ENCODE results near the gene KATNAL1. TPM values are rescaled to one million over a fixed set of nuclear protein-coding genes. Genes with fewer than 3 reads are reported as not detected.
"Not testable (repeated sequence)": the region's sequence is repeated elsewhere in the genome, so short reads cannot be mapped to it uniquely, and the experiment has no call there.

Gene KATNAL1
- total RNA-seq, 2 experiments from 2014 or later = 8.6 to 9.0 TPM

GRCh38 chr13:30276178-30276577, 31.2 kb downstream of the KATNAL1 start:
- H3K27ac Mint-ChIP-seq = no peak overlapping the region
- intact Hi-C loops (cut with micrococcal nuclease) = no loop called here
- TF ChIP-seq CTCF (IDR thresholded peaks at IDR 0.05) = no peak
- H3K9me3 Mint-ChIP-seq = peaks cover 3% of the 10 kb centered on the region
- H3K4me3 Mint-ChIP-seq = no peak overlapping the region
- DNase-seq (no peak), ATAC-seq (no peak)
- H3K27me3 Mint-ChIP-seq = no peaks in the 10 kb centered on the region
- H3K4me1 Mint-ChIP-seq (ENCODE audit: low read depth) = peaks cover 9% of the 10 kb centered on the region
- ChIA-PET CTCF (interaction anchor here (0.9 to 1.4 kb wide), 3 partner anchors 26 to 144 kb away, joined by 3 to 5 read pairs (median 3); no protein-coding TSS in a partner anchor), POLR2A (interaction anchor here (0.5 kb wide), 1 partner anchor 292 kb away, joined by 3 read pairs; no protein-coding TSS in a partner anchor)
- H3K36me3 Mint-ChIP-seq (ENCODE audit: low read depth) = peaks cover 10% of the 10 kb centered on the region

- peaks cover 6% of the 10 kb centered on the region for H3K36me3 Mint-ChIP-seq (ENCODE audit: low read depth)
- H3K27ac Mint-ChIP-seq = no peak overlapping the region
- H3K9me3 Mint-ChIP-seq = peaks cover 3% of the 10 kb centered on the region
- no peak overlapping the region for H3K4me3 Mint-ChIP-seq
- intact Hi-C loops (cut with micrococcal nuclease) = no loop called here
- ChIA-PET POLR2A (no interaction called here), CTCF (no interaction called here)
- no peaks in the 10 kb centered on the region for H3K27me3 Mint-ChIP-seq
- ATAC-seq (no peak), DNase-seq (no peak)
- no peak for TF ChIP-seq CTCF (IDR thresholded peaks at IDR 0.05)
- peaks cover 9% of the 10 kb centered on the region for H3K4me1 Mint-ChIP-seq (ENCODE audit: low read depth)
Observed at GRCh38 chr13:30274083-30274482, 33.3 kb downstream of the KATNAL1 start.

GRCh38 chr13:30270035-30270434, 37.3 kb downstream of the KATNAL1 start:
- DNase-seq; H3K27ac Mint-ChIP-seq; H3K36me3 Mint-ChIP-seq (ENCODE audit: low read depth); H3K4me3 Mint-ChIP-seq; POLR2A ChIA-PET; H3K4me1 Mint-ChIP-seq (ENCODE audit: low read depth); CTCF ChIA-PET; H3K9me3 Mint-ChIP-seq; H3K27me3 Mint-ChIP-seq; ATAC-seq; intact Hi-C loops (cut with micrococcal nuclease): not testable (repeated sequence)

GRCh38 chr13:30268673-30269072, 38.7 kb downstream of the KATNAL1 start:
- H3K4me1 Mint-ChIP-seq (ENCODE audit: low read depth) = no peaks in the 10 kb centered on the region
- no peak for TF ChIP-seq CTCF (IDR thresholded peaks at IDR 0.05)
- intact Hi-C loops (cut with micrococcal nuclease) = no loop called here
- no peaks in the 10 kb centered on the region for H3K36me3 Mint-ChIP-seq (ENCODE audit: low read depth)
- no peaks in the 10 kb centered on the region for H3K27me3 Mint-ChIP-seq
- no peak overlapping the region for H3K4me3 Mint-ChIP-seq
- no peak overlapping the region for H3K27ac Mint-ChIP-seq
- H3K9me3 Mint-ChIP-seq = no peaks in the 10 kb centered on the region
- DNase-seq = no peak
- POLR2A ChIA-PET = no interaction called here
- no peak for ATAC-seq
- CTCF ChIA-PET = no interaction called here

GRCh38 chr13:30266756-30267155, 40.6 kb downstream of the KATNAL1 start:
- Mint-ChIP-seq H3K27ac (no peak overlapping the region), H3K27me3 (no peaks in the 10 kb centered on the region), H3K36me3 (ENCODE audit: low read depth) (no peaks in the 10 kb centered on the region), H3K4me1 (ENCODE audit: low read depth) (no peaks in the 10 kb centered on the region), H3K9me3 (no peaks in the 10 kb centered on the region), H3K4me3 (no peak overlapping the region)
- no peak for TF ChIP-seq CTCF (IDR thresholded peaks at IDR 0.05)
- POLR2A ChIA-PET = no interaction called here
- intact Hi-C loops (cut with micrococcal nuclease) = no loop called here
- CTCF ChIA-PET = no interaction called here
- ATAC-seq (no peak), DNase-seq (no peak)

- ATAC-seq; H3K36me3 Mint-ChIP-seq (ENCODE audit: low read depth); POLR2A ChIA-PET; DNase-seq; intact Hi-C loops (cut with micrococcal nuclease); H3K9me3 Mint-ChIP-seq; H3K4me3 Mint-ChIP-seq; H3K27me3 Mint-ChIP-seq; H3K27ac Mint-ChIP-seq: not testable (repeated sequence)
- H3K4me1 Mint-ChIP-seq (ENCODE audit: low read depth) = peaks cover 11% of the 10 kb centered on the region
- CTCF ChIA-PET = interaction anchor here (1.3 kb wide), 1 partner anchor 144 kb away, joined by 3 read pairs; no protein-coding TSS in a partner anchor
Observed at GRCh38 chr13:30259149-30259733, 48.1 kb downstream of the KATNAL1 start.

Data from activated CD8-positive, alpha-beta T cell treated with anti-CD3 and anti-CD28 coated beads for 36 hours (primary cell).